Measurements from ENCODE around the gene CALD1.

Gene CALD1

DNA sequence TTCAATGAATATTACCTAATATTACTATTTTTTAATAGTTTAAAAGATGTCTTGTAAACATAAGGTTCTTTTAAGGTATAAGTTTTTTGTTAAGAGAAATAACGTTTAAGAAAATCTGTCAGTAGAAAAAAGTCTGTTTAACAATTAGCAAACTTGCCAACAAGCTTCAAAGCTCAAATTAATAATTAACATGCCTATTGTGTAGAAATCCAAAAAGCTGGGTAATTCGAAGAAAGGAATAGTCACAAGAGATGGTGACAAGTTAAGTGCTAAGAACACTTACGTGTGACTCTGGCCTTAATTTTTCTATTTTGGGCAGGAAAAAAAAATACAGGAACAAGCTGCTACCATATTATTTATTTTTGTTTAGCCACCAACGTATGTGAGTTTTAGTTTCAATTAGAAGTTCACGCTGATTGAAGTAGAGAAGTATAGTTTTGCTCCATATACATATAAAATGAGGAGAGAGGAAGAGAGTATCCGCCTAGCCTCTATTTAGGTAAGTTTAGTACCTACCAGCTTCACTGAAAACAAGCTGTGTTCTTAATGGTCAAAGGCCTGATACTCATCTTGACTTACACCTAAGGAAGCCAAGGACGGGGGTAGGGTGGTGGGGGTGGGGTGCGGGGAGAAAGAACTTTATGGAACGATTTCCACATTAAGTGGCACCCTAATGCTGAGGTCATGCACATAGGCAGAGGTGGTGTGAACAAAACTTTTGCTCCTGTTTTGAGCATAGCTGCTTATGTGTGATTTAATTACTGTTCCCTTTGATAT, 163.4 kb downstream of the CALD1 start:
- TF ChIP-seq, protein P1, sequence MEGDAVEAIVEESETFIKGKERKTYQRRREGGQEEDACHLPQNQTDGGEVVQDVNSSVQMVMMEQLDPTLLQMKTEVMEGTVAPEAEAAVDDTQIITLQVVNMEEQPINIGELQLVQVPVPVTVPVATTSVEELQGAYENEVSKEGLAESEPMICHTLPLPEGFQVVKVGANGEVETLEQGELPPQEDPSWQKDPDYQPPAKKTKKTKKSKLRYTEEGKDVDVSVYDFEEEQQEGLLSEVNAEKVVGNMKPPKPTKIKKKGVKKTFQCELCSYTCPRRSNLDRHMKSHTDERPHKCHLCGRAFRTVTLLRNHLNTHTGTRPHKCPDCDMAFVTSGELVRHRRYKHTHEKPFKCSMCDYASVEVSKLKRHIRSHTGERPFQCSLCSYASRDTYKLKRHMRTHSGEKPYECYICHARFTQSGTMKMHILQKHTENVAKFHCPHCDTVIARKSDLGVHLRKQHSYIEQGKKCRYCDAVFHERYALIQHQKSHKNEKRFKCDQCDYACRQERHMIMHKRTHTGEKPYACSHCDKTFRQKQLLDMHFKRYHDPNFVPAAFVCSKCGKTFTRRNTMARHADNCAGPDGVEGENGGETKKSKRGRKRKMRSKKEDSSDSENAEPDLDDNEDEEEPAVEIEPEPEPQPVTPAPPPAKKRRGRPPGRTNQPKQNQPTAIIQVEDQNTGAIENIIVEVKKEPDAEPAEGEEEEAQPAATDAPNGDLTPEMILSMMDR (IDR thresholded peaks at IDR 0.05; ENCODE audit: insufficient read depth, missing control alignments), result no peak
- FAIRE-seq, result no peak

DNA sequence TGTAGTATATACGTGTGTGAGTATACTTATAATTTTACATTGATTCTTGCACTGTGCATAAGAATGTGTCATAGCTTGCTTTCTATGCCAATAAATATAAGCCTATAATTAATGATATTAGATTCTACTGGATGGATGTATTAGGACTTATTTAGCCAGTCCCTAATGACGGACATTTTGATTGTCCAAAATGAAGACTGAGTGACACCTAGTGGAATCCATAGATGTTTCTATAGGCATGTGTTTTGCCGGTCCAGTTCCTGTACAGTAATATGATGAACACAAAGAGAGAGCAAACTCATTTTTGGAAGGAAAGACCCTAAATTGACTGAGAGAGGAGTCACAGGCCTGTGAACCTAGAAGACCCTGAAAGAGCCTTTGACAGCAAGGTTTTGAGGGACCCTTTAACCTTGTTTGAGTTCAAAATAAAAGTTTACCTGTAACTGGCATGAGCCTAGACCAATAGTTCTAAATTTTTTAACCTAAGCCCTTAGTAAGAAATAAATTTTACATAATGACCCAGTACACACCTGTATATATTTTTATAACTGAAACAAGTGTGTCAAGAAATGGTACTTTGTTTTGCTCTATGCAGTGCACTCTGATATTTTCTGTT, 164.5 kb downstream of the CALD1 start:
- TF ChIP-seq, protein P1 (IDR thresholded peaks at IDR 0.05; ENCODE audit: insufficient read depth, missing control alignments), result peak; percentile 37
- DNase-seq (ENCODE audit: insufficient read length, low spot score) (no peak), FAIRE-seq (no peak)

More for the DNA sequence above, 163.4 kb downstream of the CALD1 start:
- no peak for DNase-seq (ENCODE audit: insufficient read length, low spot score)

DNA sequence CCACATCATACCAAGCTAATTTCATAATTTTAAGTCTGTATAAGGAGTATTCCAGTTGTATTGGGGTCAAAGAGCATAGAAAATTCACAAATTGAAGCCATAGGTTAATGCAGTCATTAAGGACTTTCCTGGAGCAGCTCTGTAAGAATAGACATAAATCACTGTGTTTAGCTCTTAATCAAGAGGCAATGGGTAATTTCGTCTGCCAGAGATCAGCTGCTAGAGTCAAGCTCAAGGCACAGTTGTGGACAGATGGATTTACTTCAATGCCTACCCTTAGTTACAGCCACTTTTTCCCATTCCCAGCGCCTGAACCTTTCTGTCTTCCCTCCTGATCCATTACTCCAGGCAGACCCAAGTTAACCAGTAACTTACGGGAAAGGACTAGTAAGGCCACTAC, 166.3 kb downstream of the CALD1 start:
- FAIRE-seq (no peak), DNase-seq (ENCODE audit: insufficient read length, low spot score) (no peak)
- TF ChIP-seq, protein P1 (IDR thresholded peaks at IDR 0.05; ENCODE audit: insufficient read depth, missing control alignments), result no peak

DNA sequence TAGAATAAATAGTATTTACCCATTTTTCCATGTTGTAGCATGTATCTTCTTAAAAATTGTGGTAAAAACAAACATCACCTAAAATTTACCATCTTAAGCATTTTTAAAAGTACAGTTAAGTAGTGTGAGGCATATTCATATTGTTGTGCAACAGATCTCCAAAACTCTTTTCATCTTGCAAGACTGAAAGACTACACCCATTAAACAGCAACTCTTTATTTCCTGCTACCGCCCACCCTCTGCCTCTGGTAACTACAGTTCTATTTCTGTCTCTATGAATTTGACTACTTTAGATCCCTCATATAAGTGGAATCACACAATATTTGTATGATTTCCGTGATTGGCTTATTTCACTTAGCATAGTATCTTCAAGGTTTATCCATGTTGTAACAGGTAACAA, 166.8 kb downstream of the CALD1 start:
- no peak for DNase-seq (ENCODE audit: insufficient read length, low spot score)
- no peak for FAIRE-seq
- TF ChIP-seq, protein P1 (IDR thresholded peaks at IDR 0.05; ENCODE audit: insufficient read depth, missing control alignments), result no peak

- FAIRE-seq (no peak), DNase-seq (ENCODE audit: insufficient read length, low spot score) (no peak)
- TF ChIP-seq, protein P1 (IDR thresholded peaks at IDR 0.05; ENCODE audit: insufficient read depth, missing control alignments), result no peak
These were observed 167.9 kb downstream of the CALD1 start for GRCh38 chr7:134947329-134947728.

DNA sequence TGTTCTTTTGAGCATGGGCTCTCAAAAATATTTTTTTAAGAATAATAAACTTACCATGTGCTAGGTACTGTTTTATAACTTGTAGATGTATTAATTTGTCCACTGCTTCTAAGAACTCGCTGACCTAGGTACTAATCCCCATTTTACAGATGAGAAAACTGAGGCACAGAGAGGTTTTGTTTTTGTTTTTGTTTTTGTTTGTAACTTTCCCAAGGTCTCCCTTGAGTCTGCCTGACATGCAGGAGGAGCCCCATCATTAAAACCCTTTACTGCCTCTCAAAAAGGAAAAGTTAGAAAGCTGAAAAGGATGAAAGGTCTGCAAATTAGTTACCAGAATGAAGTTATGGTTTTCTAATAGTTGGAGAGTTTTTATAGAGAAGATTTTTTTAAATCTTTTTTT, 168.4 kb downstream of the CALD1 start:
- FAIRE-seq (no peak), DNase-seq (ENCODE audit: insufficient read length, low spot score) (no peak)
- TF ChIP-seq, protein P1 (IDR thresholded peaks at IDR 0.05; ENCODE audit: insufficient read depth, missing control alignments), result no peak

DNA sequence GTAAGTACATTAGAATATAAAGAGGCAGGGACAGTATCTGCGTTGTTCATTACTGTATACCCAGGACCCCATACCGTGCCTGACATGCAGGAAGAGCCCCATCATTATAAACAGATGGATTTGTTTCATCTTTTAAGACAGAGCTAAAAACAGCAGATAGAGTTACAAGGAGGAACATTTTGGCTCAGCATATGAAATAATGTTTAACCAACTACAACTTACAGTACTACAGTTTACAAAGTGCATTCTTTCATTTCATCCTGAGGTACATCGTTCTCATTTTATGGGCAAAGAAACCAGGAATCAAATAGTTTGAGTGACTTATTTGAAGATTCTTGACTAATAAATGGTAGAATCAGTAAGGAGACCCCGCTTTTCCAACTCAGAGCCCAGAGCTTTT, 168.8 kb downstream of the CALD1 start:
- FAIRE-seq (no peak), DNase-seq (ENCODE audit: insufficient read length, low spot score) (no peak)

More for the DNA sequence above, 168.8 kb downstream of the CALD1 start:
- TF ChIP-seq, protein P1 (IDR thresholded peaks at IDR 0.05; ENCODE audit: insufficient read depth, missing control alignments), result no peak

All from D721Med (cell line).